ENCODE measurements around the gene FAM72B.
"Not testable (repeated sequence)": the region's sequence is repeated elsewhere in the genome, so short reads cannot be mapped to it uniquely, and the experiment has no call there.

FAM72B gene

DNA sequence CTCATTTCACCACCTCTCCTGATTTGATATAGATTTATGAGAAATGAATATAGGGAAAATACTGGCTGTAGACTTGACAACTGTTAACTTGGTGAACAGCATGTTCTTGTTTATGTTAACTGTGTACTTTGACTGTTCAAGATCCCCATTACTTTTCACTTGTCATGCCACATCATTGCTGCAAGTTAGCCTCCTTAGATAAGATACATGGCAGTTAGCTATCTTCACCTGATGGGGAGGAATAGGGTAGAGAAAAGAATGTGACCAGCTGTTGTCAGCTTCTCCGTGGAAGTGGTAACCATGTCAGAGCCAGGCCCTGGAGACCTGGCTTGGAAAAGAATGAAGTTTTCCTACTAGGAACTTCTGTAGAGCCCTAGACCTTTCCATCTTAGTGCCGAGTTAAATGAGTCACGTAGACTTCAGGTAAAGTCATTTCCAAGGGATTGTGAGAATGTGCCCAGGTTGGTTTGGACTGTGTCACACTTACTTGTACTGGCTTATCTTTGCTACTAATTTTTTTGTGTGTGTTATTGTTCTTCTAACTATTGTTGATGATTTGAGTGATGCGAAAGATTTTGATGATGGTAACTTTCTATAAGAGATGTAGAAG is 42.3 kb upstream of the FAM72B start:
- not testable (repeated sequence) for H2AK5ac ChIP-seq (ENCODE audit: low read length); H2BK15ac ChIP-seq (replicated peaks; ENCODE audit: low read depth); H3K23ac ChIP-seq (ENCODE audit: low read length); H2BK5ac ChIP-seq (ENCODE audit: low read length); H3K9ac ChIP-seq (ENCODE audit: low read length); DNase-seq; H3K79me1 ChIP-seq (ENCODE audit: low read length); H3K4me2 ChIP-seq (ENCODE audit: low read length); H3K27me3 ChIP-seq (ENCODE audit: insufficient read depth, low read length, poor library complexity); H3K4me1 ChIP-seq (ENCODE audit: control insufficient read depth, low read depth, low read length); H3K79me2 ChIP-seq (ENCODE audit: control insufficient read depth, insufficient read depth, low read length); H4K8ac ChIP-seq (ENCODE audit: low read depth, low read length); H3K27ac ChIP-seq (ENCODE audit: low read depth, low read length); H2BK120ac ChIP-seq (ENCODE audit: low read depth, low read length); H3K56ac ChIP-seq (ENCODE audit: low read length); H3K4me3 ChIP-seq (ENCODE audit: low read length); H3K4ac ChIP-seq (ENCODE audit: low read depth, low read length); H3K18ac ChIP-seq (ENCODE audit: low read length); H3K36me3 ChIP-seq (ENCODE audit: control insufficient read depth, insufficient read depth, low read length); H4K5ac ChIP-seq (ENCODE audit: low read length)
- no CpG with 5 or more reads among the region's 4 CpGs for WGBS (ENCODE audit: extremely low coverage, insufficient coverage, low lambda C conversion rate)

DNA sequence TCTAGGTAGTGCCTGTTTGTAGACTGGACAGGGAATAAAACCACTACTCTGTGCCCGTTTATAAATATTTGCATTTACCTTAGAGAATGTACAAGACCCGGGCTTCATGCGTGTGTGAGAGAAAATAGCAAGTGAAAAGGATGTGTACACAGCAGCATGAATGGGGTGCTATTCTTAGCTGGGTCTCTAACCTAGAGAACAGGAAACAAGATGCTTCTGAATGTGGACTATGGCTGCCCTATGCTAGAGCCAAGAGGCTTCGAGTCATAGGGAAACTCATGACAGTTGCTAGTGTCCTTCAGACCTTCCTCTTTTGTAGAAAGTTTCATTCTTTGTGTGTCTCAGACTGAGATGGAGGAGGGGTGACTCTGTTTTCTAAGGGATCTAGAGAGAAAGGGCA is 40.6 kb upstream of the FAM72B start:
- H2BK120ac ChIP-seq (ENCODE audit: low read depth, low read length); H3K23ac ChIP-seq (ENCODE audit: low read length); H3K79me1 ChIP-seq (ENCODE audit: low read length); H3K4me2 ChIP-seq (ENCODE audit: low read length); H3K27ac ChIP-seq (ENCODE audit: low read depth, low read length); H4K5ac ChIP-seq (ENCODE audit: low read length); H3K27me3 ChIP-seq (ENCODE audit: insufficient read depth, low read length, poor library complexity); H3K18ac ChIP-seq (ENCODE audit: low read length); H3K4me1 ChIP-seq (ENCODE audit: control insufficient read depth, low read depth, low read length); H2BK15ac ChIP-seq (replicated peaks; ENCODE audit: low read depth); H4K8ac ChIP-seq (ENCODE audit: low read depth, low read length); H3K36me3 ChIP-seq (ENCODE audit: control insufficient read depth, insufficient read depth, low read length); H2AK5ac ChIP-seq (ENCODE audit: low read length); H3K9ac ChIP-seq (ENCODE audit: low read length); H3K4me3 ChIP-seq (ENCODE audit: low read length); H2BK5ac ChIP-seq (ENCODE audit: low read length); H3K56ac ChIP-seq (ENCODE audit: low read length); H3K4ac ChIP-seq (ENCODE audit: low read depth, low read length); H3K79me2 ChIP-seq (ENCODE audit: control insufficient read depth, insufficient read depth, low read length); DNase-seq: not testable (repeated sequence)
- WGBS (ENCODE audit: extremely low coverage, insufficient coverage, low lambda C conversion rate) = no CpG with 5 or more reads among the region's 4 CpGs

DNA sequence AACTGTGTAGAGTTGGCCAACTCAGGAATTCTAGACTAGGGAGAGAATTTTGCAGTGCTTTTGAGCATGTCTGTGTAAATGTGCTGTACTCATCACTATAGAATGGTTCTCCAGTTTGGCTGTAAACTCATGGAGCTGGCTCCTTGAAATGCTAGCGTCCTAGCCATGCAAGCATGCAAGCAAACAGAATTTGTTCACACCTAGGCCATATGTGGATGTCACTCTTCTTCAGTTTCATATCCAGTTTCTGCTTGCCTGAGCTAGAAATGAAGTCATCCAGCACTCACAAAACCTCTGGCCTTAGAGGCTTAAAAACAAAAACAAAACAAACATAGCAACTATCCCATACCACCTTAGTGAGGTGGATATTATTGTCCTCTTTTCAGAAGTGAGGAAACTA is 37.6 kb upstream of the FAM72B start:
- H3K23ac ChIP-seq (ENCODE audit: low read length) = not testable (repeated sequence)
- WGBS (ENCODE audit: extremely low coverage, insufficient coverage, low lambda C conversion rate) = no CpG with 5 or more reads among the region's 1 CpG

DNA sequence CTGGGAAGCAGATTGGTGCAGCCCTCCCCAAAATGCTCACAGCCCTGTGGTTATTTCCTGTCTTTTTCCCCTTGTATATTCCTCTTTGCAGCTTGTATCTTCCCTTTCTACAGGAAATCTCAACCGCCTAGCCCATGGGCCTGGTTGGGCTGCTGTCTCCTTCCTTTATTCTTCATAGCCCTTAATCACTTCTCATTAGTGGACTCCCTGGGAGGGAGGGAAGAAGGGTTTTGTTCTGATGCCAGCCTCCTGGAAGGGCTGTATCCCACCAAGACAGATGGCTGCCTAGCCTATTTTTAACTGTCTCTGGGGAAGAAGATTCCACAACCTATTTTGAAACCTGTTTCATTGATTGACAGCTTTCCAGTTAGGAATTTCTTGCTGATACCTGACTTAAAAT is 32.5 kb upstream of the FAM72B start:
- not testable (repeated sequence) for H3K23ac ChIP-seq (ENCODE audit: low read length); H4K8ac ChIP-seq (ENCODE audit: low read depth, low read length); DNase-seq; H2AK5ac ChIP-seq (ENCODE audit: low read length); H2BK15ac ChIP-seq (replicated peaks; ENCODE audit: low read depth); H2BK120ac ChIP-seq (ENCODE audit: low read depth, low read length); H4K5ac ChIP-seq (ENCODE audit: low read length); H3K4me3 ChIP-seq (ENCODE audit: low read length); H3K9ac ChIP-seq (ENCODE audit: low read length); H3K4me2 ChIP-seq (ENCODE audit: low read length); H3K36me3 ChIP-seq (ENCODE audit: control insufficient read depth, insufficient read depth, low read length); H2BK5ac ChIP-seq (ENCODE audit: low read length); H3K27ac ChIP-seq (ENCODE audit: low read depth, low read length); H3K56ac ChIP-seq (ENCODE audit: low read length); H3K79me2 ChIP-seq (ENCODE audit: control insufficient read depth, insufficient read depth, low read length); H3K18ac ChIP-seq (ENCODE audit: low read length); H3K79me1 ChIP-seq (ENCODE audit: low read length); H3K4ac ChIP-seq (ENCODE audit: low read depth, low read length); H3K4me1 ChIP-seq (ENCODE audit: control insufficient read depth, low read depth, low read length); H3K27me3 ChIP-seq (ENCODE audit: insufficient read depth, low read length, poor library complexity)
- WGBS (ENCODE audit: extremely low coverage, insufficient coverage, low lambda C conversion rate) = no CpG with 5 or more reads among the region's 1 CpG

More for the DNA sequence above, 37.6 kb upstream of the FAM72B start:
- not testable (repeated sequence) for H2AK5ac ChIP-seq (ENCODE audit: low read length); H2BK5ac ChIP-seq (ENCODE audit: low read length); H3K9ac ChIP-seq (ENCODE audit: low read length); DNase-seq; H3K79me1 ChIP-seq (ENCODE audit: low read length); H3K36me3 ChIP-seq (ENCODE audit: control insufficient read depth, insufficient read depth, low read length); H4K5ac ChIP-seq (ENCODE audit: low read length); H3K4ac ChIP-seq (ENCODE audit: low read depth, low read length); H3K4me3 ChIP-seq (ENCODE audit: low read length); H2BK120ac ChIP-seq (ENCODE audit: low read depth, low read length); H3K56ac ChIP-seq (ENCODE audit: low read length); H3K79me2 ChIP-seq (ENCODE audit: control insufficient read depth, insufficient read depth, low read length); H3K4me1 ChIP-seq (ENCODE audit: control insufficient read depth, low read depth, low read length); H2BK15ac ChIP-seq (replicated peaks; ENCODE audit: low read depth); H3K18ac ChIP-seq (ENCODE audit: low read length); H3K27ac ChIP-seq (ENCODE audit: low read depth, low read length); H3K27me3 ChIP-seq (ENCODE audit: insufficient read depth, low read length, poor library complexity); H3K4me2 ChIP-seq (ENCODE audit: low read length); H4K8ac ChIP-seq (ENCODE audit: low read depth, low read length)

DNA sequence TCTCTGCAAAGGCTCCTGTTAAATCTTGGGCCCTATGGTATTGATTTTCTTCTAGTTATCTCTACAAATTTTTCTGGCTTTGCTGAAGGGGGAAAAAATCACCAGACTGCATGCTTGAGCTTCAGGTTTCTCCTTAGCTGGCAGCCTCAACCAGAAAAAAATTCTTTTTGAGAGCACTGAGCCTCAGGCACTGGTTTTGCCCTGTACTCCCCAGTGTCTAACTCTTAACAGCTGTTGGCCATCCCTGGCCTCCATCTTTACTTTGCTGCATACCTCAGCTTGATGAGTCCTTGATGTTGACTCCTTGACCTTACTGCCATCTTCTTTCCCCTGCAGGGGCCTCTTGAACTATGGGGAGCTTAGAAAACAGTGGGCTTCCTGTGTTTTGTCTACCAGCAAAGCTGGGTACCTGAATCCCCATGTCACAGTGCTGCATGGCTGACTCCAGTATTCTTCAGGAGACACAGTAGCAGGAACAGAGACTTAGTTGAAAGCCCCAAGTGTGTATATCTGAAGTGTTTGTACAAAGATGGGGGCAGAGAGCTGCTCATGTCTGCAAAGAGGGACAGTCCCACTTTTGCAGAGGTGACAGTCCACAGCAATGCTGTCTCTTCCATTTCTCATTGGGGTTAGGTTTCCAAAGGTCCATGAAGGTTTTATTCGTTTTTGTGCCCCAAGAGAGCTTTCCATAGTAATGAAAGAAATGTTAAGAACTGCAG is 31.7 kb upstream of the FAM72B start:
- not testable (repeated sequence) for H2BK15ac ChIP-seq (replicated peaks; ENCODE audit: low read depth); DNase-seq; H3K79me1 ChIP-seq (ENCODE audit: low read length); H3K56ac ChIP-seq (ENCODE audit: low read length); H4K5ac ChIP-seq (ENCODE audit: low read length); H3K36me3 ChIP-seq (ENCODE audit: control insufficient read depth, insufficient read depth, low read length); H3K4me3 ChIP-seq (ENCODE audit: low read length); H3K18ac ChIP-seq (ENCODE audit: low read length); H3K27ac ChIP-seq (ENCODE audit: low read depth, low read length); H2BK5ac ChIP-seq (ENCODE audit: low read length); H3K23ac ChIP-seq (ENCODE audit: low read length); H3K27me3 ChIP-seq (ENCODE audit: insufficient read depth, low read length, poor library complexity); H4K8ac ChIP-seq (ENCODE audit: low read depth, low read length); H3K4ac ChIP-seq (ENCODE audit: low read depth, low read length); H2AK5ac ChIP-seq (ENCODE audit: low read length); H3K4me1 ChIP-seq (ENCODE audit: control insufficient read depth, low read depth, low read length); H2BK120ac ChIP-seq (ENCODE audit: low read depth, low read length); H3K4me2 ChIP-seq (ENCODE audit: low read length); H3K9ac ChIP-seq (ENCODE audit: low read length); H3K79me2 ChIP-seq (ENCODE audit: control insufficient read depth, insufficient read depth, low read length)
- WGBS (ENCODE audit: extremely low coverage, insufficient coverage, low lambda C conversion rate) = no CpG with 5 or more reads among the region's 1 CpG

All from mesendoderm (in vitro differentiated cells).